ENCODE measurements around the gene HMGN1. TPM values are rescaled to one million over a fixed set of nuclear protein-coding genes. Genes with fewer than 3 reads are reported as not detected.

The HMGN1 gene, protein sequence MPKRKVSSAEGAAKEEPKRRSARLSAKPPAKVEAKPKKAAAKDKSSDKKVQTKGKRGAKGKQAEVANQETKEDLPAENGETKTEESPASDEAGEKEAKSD
- total RNA-seq (2022; extraction: Qiagen RNA extraction), result 166 to 196 TPM (median 174 TPM) in 5 replicates

DNA sequence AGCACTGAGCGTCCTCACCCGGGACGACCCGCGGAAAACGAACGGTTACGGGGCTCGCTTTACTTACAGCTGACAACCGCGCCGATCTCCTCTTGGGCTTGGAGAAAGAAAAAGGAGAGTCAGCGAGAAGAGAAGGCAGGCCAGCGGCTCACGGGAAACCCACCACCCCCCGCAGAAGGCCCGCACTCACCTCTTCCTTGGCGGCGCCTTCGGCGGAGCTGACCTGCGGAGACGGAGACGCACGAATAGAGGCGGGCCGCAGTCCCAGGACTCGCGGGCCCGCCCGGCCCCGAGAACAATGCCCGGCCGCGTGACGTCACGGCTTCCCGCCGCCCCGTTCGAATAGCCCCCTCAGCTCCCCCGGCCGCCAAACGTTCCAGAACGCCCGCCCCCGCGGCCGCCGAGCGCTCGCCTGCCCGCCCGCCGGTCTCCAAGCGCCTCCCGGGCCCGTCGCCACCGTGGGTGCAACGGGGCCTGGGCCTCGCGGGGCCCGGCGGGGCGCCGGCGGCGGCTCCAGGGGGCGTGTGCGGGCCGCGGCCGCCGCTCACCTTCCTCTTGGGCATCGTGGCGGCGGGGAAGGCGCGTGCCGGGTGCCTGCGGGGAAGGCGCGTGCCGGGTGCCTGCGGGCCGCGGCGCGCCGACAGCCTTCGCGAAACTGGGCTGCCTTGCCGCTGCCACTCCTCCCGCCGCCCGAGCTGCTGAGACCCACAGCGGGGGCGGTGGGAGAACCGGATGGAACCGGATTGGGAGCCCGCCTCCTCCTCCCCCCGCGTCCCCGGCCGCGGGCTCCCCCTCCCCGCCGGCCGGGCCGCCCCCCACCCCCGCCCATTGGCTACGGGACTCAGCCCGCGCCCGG is at the start of gene HMGN1:
Gene HMGN1, minus strand, starts transcription at position 734 of the 856 bp plus-strand sequence. Its CDS starts 171 bp downstream, at position 563.

DNA sequence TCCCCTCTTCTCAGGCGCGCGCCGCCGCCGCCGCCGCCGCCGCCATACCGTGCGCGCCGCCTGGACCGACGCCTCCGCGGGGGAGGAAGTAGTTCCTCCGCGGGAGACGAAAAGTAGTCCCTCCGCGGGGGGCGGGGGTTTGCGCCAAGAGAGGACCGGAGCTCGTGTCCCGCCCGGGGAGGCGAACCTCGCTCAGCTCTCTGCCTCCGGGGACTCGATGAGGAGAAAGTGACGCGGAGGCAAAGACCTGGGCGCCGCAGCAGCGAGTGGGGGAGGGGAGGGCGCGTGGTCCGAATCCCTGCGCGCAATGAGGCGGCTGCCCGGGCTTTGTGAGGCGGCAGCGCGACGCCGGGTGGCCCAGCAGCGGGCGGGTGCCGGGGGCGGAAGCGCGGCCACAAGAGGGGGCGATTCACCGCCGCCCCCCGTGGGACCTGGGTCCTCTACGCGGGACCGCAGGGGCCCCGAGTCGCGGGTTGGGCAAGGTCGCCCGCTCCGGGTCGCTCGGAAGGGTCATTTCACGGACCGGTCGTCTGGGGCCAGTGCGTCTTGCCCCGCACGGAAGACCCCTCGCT is 35.2 kb downstream of the HMGN1 start, which contains the start of gene BRWD1:
Gene BRWD1, minus strand, starts transcription at position 62 of the 572 bp plus-strand sequence. CDS start 141 bp downstream, outside the sequence.

Other genes with a start within 250 kb of the HMGN1 start
- 82.4 to 87.3 TPM (median 86.3 TPM) in 5 replicates for gene PSMG1, start 165.6 kb downstream of the HMGN1 start, total RNA-seq (2022; extraction: Qiagen RNA extraction)
- 8.2 to 10.7 TPM (median 10.0 TPM) in 5 replicates for gene BRWD1, start 35.5 kb downstream of the HMGN1 start, total RNA-seq (2022; extraction: Qiagen RNA extraction)
- 1.7 to 1.9 TPM (median 1.8 TPM) in 5 replicates for gene LCA5L, start 96.7 kb upstream of the HMGN1 start, total RNA-seq (2022; extraction: Qiagen RNA extraction)
- 0.30 to 1.3 TPM (median 0.71 TPM) in 4 of 5 replicates, not detected in the other for gene SH3BGR, start 102.9 kb upstream of the HMGN1 start, total RNA-seq (2022; extraction: Qiagen RNA extraction)

Data from A549 treated with Mapracorat at 1 μM for 4 hours (cell line).